MM.1S (cell line): ENCODE data around the gene ITPRID1.

Source experiments
- DNase-seq: peaks from one replicate; pipeline ENCODE4 v3.0.0-alpha.2; 2015
- H2AFZ ChIP-seq: fragments of 300-600 bp; sonication (generic); 2 replicates; pipeline ENCODE4 v1.6.0; 2016; ENCODE audit warnings: antibody characterized with exemption, low read length
- H3F3A ChIP-seq: fragments of 300-600 bp; sonication (generic); 2 replicates; pipeline ENCODE4 v1.6.1; 2016; ENCODE audit warnings: mild to moderate bottlenecking, antibody characterized with exemption, low read length, moderate library complexity, mixed read lengths; ENCODE audit not compliant: insufficient read depth
- H3K27ac ChIP-seq: fragments of 300-600 bp; sonication (generic); 2 replicates; pipeline ENCODE4 v1.5.1; 2016; ENCODE audit warnings: mild to moderate bottlenecking, low read length
- H3K27me3 ChIP-seq: fragments of 300-600 bp; sonication (generic); replicated peaks from 2 replicates; pipeline ENCODE4 v1.6.0; 2016; ENCODE audit warnings: low read length; ENCODE audit not compliant: insufficient read depth
- H3K36me3 ChIP-seq: fragments of 300-600 bp; sonication (generic); replicated peaks from 2 replicates; pipeline ENCODE4 v1.6.1; 2016; ENCODE audit warnings: mild to moderate bottlenecking, low read length, mixed read lengths; ENCODE audit not compliant: insufficient read depth
- H3K4me1 ChIP-seq: fragments of 300-600 bp; sonication (generic); 2 replicates; pipeline ENCODE4 v1.6.1; 2016; ENCODE audit warnings: low read length, mixed read lengths
- H3K4me2 ChIP-seq: fragments of 300-600 bp; sonication (generic); 2 replicates; pipeline ENCODE4 v1.6.0; 2016; ENCODE audit warnings: low read depth, low read length
- H3K4me3 ChIP-seq: fragments of 300-600 bp; sonication (generic); 2 replicates; pipeline ENCODE4 v1.5.1; 2016; ENCODE audit warnings: low read length, mixed read lengths
- H3K79me2 ChIP-seq: fragments of 300-600 bp; sonication (generic); 2 replicates; pipeline ENCODE4 v1.6.1; 2016; ENCODE audit warnings: mixed run types, low read length, mixed read lengths
- H3K9ac ChIP-seq: fragments of 300-600 bp; sonication (generic); 2 replicates; pipeline ENCODE4 v1.6.1; 2016; ENCODE audit warnings: low read length, mixed read lengths
- H3K9me2 ChIP-seq: fragments of 300-600 bp; sonication (generic); replicated peaks from 2 replicates; pipeline ENCODE4 v1.6.1; 2016; ENCODE audit warnings: mild to moderate bottlenecking, low read length, mixed read lengths; ENCODE audit not compliant: insufficient read depth
- H3K9me3 ChIP-seq: fragments of 300-600 bp; sonication (generic); replicated peaks from 2 replicates; pipeline ENCODE4 v1.6.1; 2016; ENCODE audit warnings: mild to moderate bottlenecking, low read length, mixed read lengths; ENCODE audit not compliant: insufficient read depth
- H4K20me1 ChIP-seq: fragments of 300-600 bp; sonication (generic); 2 replicates; pipeline ENCODE4 v1.6.1; 2016; ENCODE audit warnings: mild to moderate bottlenecking, low read length, moderate library complexity, mixed read lengths; ENCODE audit not compliant: insufficient read depth
- EZH2 ChIP-seq: fragments of 300-600 bp; sonication (generic); optimal IDR thresholded peaks from 2 replicates; pipeline ENCODE3; 2017; ENCODE audit warnings: low read depth, mild to moderate bottlenecking, antibody characterized with exemption, low read length, mixed read lengths
- EZH2phosphoT487 ChIP-seq: fragments of 300-600 bp; sonication (generic); IDR thresholded peaks from 2 replicates; pipeline ENCODE4 v1.6.1; 2018; ENCODE audit warnings: antibody characterized with exemption, low read length
- TF ChIP-seq, protein P1 (sequence below): fragments of 300-600 bp; sonication (generic); IDR thresholded peaks from 2 replicates; pipeline ENCODE4 v1.5.1; 2016; ENCODE audit warnings: antibody characterized with exemption, low read length, mixed read lengths

The ITPRID1 gene

DNA sequence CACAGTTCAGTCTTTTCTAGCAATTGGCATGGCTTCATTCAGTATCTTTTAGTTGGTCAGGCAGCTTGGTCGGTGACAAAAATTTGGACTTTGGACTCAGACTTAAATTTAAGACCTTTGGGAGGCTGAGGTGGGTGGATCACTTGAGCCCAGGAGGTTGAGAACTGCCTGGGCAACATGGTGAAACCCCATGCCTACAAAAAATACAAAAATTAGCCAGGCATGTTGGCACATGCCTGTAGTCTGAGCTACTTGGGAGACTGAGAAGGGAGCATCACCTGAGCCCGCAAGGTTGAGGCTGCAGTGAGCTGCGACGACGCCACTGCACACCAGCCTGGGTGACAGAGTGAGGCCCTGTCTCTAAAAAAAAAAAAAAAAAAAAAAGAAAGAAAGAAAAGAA lies 19.5 kb upstream of the ITPRID1 start:
- Histone ChIP-seq H3K27ac (no peak overlapping the region), H3K4me1 (no peaks in the 10 kb centered on the region), H3K36me3 (no peaks in the 10 kb centered on the region), H2AFZ (no peak overlapping the region), H3K27me3 (no peaks in the 10 kb centered on the region), H3K9me3 (no peaks in the 10 kb centered on the region), H3K4me3 (no peak overlapping the region), H3K79me2 (no peaks in the 10 kb centered on the region), H4K20me1 (no peaks in the 10 kb centered on the region), H3K9me2 (no peaks in the 10 kb centered on the region), H3K4me2 (no peak overlapping the region), H3K9ac (no peak overlapping the region), H3F3A (no peaks in the 10 kb centered on the region)
- TF ChIP-seq EZH2phosphoT487, result no peak
- TF ChIP-seq, protein P1, sequence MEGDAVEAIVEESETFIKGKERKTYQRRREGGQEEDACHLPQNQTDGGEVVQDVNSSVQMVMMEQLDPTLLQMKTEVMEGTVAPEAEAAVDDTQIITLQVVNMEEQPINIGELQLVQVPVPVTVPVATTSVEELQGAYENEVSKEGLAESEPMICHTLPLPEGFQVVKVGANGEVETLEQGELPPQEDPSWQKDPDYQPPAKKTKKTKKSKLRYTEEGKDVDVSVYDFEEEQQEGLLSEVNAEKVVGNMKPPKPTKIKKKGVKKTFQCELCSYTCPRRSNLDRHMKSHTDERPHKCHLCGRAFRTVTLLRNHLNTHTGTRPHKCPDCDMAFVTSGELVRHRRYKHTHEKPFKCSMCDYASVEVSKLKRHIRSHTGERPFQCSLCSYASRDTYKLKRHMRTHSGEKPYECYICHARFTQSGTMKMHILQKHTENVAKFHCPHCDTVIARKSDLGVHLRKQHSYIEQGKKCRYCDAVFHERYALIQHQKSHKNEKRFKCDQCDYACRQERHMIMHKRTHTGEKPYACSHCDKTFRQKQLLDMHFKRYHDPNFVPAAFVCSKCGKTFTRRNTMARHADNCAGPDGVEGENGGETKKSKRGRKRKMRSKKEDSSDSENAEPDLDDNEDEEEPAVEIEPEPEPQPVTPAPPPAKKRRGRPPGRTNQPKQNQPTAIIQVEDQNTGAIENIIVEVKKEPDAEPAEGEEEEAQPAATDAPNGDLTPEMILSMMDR, result no peak
- no peak for TF ChIP-seq EZH2
- DNase-seq, result no peak

DNA sequence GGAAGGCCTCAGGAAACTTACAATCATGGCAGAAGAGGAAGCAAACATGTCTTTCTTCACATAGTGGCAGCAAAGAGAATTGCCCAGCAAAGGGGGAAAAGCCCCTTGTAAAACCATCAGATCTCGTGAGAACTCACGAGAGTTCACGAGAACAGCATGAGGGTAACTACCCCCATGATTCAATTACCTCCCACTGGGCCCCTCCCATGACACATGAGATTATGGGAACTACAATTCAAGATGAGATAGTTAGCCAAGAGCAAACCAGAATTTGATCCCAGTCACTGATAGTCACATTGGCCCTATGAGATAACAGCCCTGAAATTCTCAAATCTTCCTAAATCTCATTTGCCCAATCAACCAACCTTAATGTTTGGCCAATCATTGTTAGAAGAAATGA lies 18.2 kb upstream of the ITPRID1 start:
- Histone ChIP-seq H3K9me2 (no peaks in the 10 kb centered on the region), H4K20me1 (no peaks in the 10 kb centered on the region), H3K9ac (no peak overlapping the region), H3K36me3 (no peaks in the 10 kb centered on the region), H3F3A (no peaks in the 10 kb centered on the region), H3K79me2 (no peaks in the 10 kb centered on the region), H2AFZ (no peak overlapping the region), H3K9me3 (no peaks in the 10 kb centered on the region), H3K27me3 (no peaks in the 10 kb centered on the region), H3K4me1 (no peaks in the 10 kb centered on the region), H3K4me3 (no peak overlapping the region), H3K27ac (no peak overlapping the region), H3K4me2 (no peak overlapping the region)
- DNase-seq, result no peak
- TF ChIP-seq EZH2 (no peak), EZH2phosphoT487 (no peak)
- TF ChIP-seq, protein P1, result no peak

DNA sequence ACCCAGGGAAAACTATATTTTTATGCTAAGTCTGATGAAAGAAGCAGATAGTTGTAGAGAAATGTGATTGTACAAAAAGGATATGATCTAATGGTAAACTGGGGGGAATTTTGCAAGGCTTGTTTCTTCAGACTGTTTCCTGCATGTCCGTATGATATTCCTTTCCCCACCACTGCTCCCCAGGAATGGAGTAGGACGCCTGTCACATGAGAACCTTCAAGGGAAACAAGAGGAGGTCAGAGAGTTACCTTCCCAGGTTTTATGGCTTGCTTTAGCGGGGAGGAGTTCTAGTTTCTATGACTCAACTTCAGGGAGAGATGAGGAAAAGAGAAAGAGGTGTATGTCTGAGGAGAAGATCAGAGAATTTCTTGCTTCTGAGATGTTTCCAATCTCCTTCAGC lies 16.4 kb upstream of the ITPRID1 start:
- Histone ChIP-seq H3K9ac (no peak overlapping the region), H3K4me2 (no peak overlapping the region), H3K4me1 (no peaks in the 10 kb centered on the region), H3K79me2 (no peaks in the 10 kb centered on the region), H4K20me1 (no peaks in the 10 kb centered on the region), H3K27ac (no peak overlapping the region), H3K36me3 (no peaks in the 10 kb centered on the region), H3K9me2 (no peaks in the 10 kb centered on the region), H3K9me3 (no peaks in the 10 kb centered on the region), H2AFZ (no peak overlapping the region), H3F3A (no peaks in the 10 kb centered on the region), H3K27me3 (no peaks in the 10 kb centered on the region), H3K4me3 (no peak overlapping the region)
- TF ChIP-seq EZH2 (no peak), EZH2phosphoT487 (no peak)
- TF ChIP-seq, protein P1, result no peak
- no peak for DNase-seq

DNA sequence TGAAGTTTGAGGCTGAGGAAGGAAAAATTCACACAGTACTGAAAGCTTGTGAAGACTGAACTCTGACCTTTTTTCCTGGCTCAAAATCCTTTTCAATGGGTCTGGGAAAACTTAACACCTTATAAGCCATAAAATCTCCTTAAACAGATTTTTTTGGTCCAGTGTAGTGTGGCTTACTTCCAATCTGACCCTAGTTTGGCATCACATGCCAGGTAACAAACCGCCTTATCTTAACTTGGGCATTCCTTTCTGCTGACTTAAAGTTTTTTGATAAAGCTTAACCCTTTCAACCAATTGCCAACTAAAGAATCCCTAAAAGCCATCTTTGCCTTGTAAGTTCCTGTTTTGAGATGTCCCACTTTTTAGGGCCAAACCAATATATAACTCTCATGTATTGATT lies 13.2 kb upstream of the ITPRID1 start:
- Histone ChIP-seq H3K4me1 (no peaks in the 10 kb centered on the region), H3K27me3 (no peaks in the 10 kb centered on the region), H3K9ac (no peak overlapping the region), H3F3A (no peaks in the 10 kb centered on the region), H2AFZ (no peak overlapping the region), H3K79me2 (no peaks in the 10 kb centered on the region), H3K9me3 (no peaks in the 10 kb centered on the region), H4K20me1 (no peaks in the 10 kb centered on the region), H3K4me3 (no peak overlapping the region), H3K27ac (no peak overlapping the region), H3K4me2 (no peak overlapping the region), H3K36me3 (no peaks in the 10 kb centered on the region), H3K9me2 (no peaks in the 10 kb centered on the region)
- TF ChIP-seq EZH2 (no peak), EZH2phosphoT487 (no peak)
- TF ChIP-seq, protein P1, result no peak
- no peak for DNase-seq
